WTC11 (cell line): ENCODE data around the gene CCBE1. TPM values are rescaled to one million over a fixed set of nuclear protein-coding genes. Genes with fewer than 3 reads are reported as not detected.

Experiments
- ATAC-seq: fragments of 200-7000 bp; cut with Tn5 transposase; 2 replicates; pipeline ENCODE4 v1.10.0; 2021; ENCODE audit warnings: mild to moderate bottlenecking, moderate library complexity
- CTCF ChIA-PET: fragments of 300-600 bp; sonication (Branson Sonifier 250); formaldehyde crosslinking; loops from one replicate; lab custom pipeline; 2021; ENCODE audit warnings: antibody characterized with exemption; lab: Charles Lee
- POLR2A ChIA-PET: fragments of 350-600 bp; sonication (Branson Sonifier 250); formaldehyde crosslinking; loops from one replicate; lab custom pipeline; 2021; ENCODE audit warnings: antibody characterized with exemption; lab: Charles Lee
- DNase-seq: peaks from one replicate; pipeline ENCODE4 v3.0.0; 2021; ENCODE audit warnings: low spot score
- H3K27ac Mint-ChIP-seq: 2 replicates; pipeline ENCODE4 v1.8.0; 2021; ENCODE audit warnings: mixed read lengths
- H3K27me3 Mint-ChIP-seq: 2 replicates; pipeline ENCODE4 v1.8.0; 2021; ENCODE audit warnings: low read depth, mild to moderate bottlenecking, moderate library complexity, mixed read lengths
- H3K36me3 Mint-ChIP-seq: 2 replicates; pipeline ENCODE4 v1.8.0; 2021; ENCODE audit warnings: mixed read lengths
- H3K4me1 Mint-ChIP-seq: 2 replicates; pipeline ENCODE4 v1.8.0; 2022; ENCODE audit warnings: mixed read lengths
- H3K4me3 Mint-ChIP-seq: 2 replicates; pipeline ENCODE4 v1.8.0; 2021; ENCODE audit warnings: mild to moderate bottlenecking, moderate library complexity, mixed read lengths
- H3K9me3 Mint-ChIP-seq: 2 replicates; pipeline ENCODE4 v1.8.0; 2021; ENCODE audit warnings: mixed read lengths
- AFF4 ChIP-seq: sonication (generic); formaldehyde crosslinking; IDR thresholded peaks from 2 replicates; pipeline ENCODE4 v1.8.1; 2023; ENCODE audit warnings: mild to moderate bottlenecking, missing genetic modification reagents, borderline replicate concordance
- ARID4B ChIP-seq: sonication (generic); formaldehyde crosslinking; IDR thresholded peaks from 2 replicates; pipeline ENCODE4 v1.8.0; 2023; ENCODE audit warnings: missing genetic modification reagents, mild to moderate bottlenecking, borderline replicate concordance
- ATF3 ChIP-seq: sonication (generic); formaldehyde crosslinking; conservative IDR thresholded peaks from 2 replicates; pipeline ENCODE4 v1.8.1; 2022; ENCODE audit warnings: mild to moderate bottlenecking, missing genetic modification reagents
- ERG ChIP-seq: fragments of 250-450 bp; sonication (Bioruptor Pico); IDR thresholded peaks from 2 replicates; pipeline ENCODE4 v1.8.0; 2021; ENCODE audit warnings: mild to moderate bottlenecking
- ETV6 ChIP-seq: sonication (generic); formaldehyde crosslinking; IDR thresholded peaks from 2 replicates; pipeline ENCODE4 v1.8.1; 2022; ENCODE audit warnings: mild to moderate bottlenecking, missing genetic modification reagents
- HMGXB4 ChIP-seq: sonication (generic); formaldehyde crosslinking; IDR thresholded peaks from 2 replicates; pipeline ENCODE4 v1.8.1; 2023; ENCODE audit warnings: mild to moderate bottlenecking, moderate library complexity, missing genetic modification reagents
- MXD4 ChIP-seq: fragments of 250-450 bp; sonication (Bioruptor Pico); IDR thresholded peaks from 2 replicates; pipeline ENCODE4 v1.8.0; 2021; ENCODE audit warnings: mild to moderate bottlenecking, moderate library complexity, borderline replicate concordance
- NFE2L1 ChIP-seq: sonication (generic); formaldehyde crosslinking; IDR thresholded peaks from 2 replicates; pipeline ENCODE4 v1.8.1; 2023; ENCODE audit warnings: missing genetic modification reagents
- TCF7 ChIP-seq: sonication (generic); formaldehyde crosslinking; IDR thresholded peaks from 2 replicates; pipeline ENCODE4 v1.8.0; 2022; ENCODE audit warnings: mild to moderate bottlenecking, low read depth, missing genetic modification reagents, moderate library complexity
- TEAD1 ChIP-seq: sonication (generic); formaldehyde crosslinking; IDR thresholded peaks from 2 replicates; pipeline ENCODE4 v1.8.0; 2022; ENCODE audit warnings: mild to moderate bottlenecking, missing genetic modification reagents
- ZNF263 ChIP-seq: sonication (generic); formaldehyde crosslinking; IDR thresholded peaks from 2 replicates; pipeline ENCODE4 v1.8.1; 2022; ENCODE audit warnings: low read depth, mild to moderate bottlenecking, moderate library complexity, missing genetic modification reagents
- ZNF512 ChIP-seq: sonication (generic); formaldehyde crosslinking; IDR thresholded peaks from 2 replicates; pipeline ENCODE4 v1.8.1; 2022; ENCODE audit warnings: missing genetic modification reagents, borderline replicate concordance
- total RNA-seq: library from RNA; stranded (reverse); gene quantifications from 3 replicates; pipeline ENCODE4 v1.2.3, GENCODE V29; 2021

The CCBE1 gene
- total RNA-seq, 1 experiment from 2014 or later, result 9.7 TPM

GRCh38 chr18:59388817-59389216 is 308.4 kb downstream of the CCBE1 start (continued):
- TF ChIP-seq ERG (CRISPR knock-in tag), result no peak
- no peak for TF ChIP-seq AFF4 (CRISPR knock-in tag)
- no peak for TF ChIP-seq TCF7 (CRISPR knock-in tag)
- no peak for TF ChIP-seq NFE2L1
- TF ChIP-seq ZNF512 (CRISPR knock-in tag), result no peak
- no peak for TF ChIP-seq MXD4 (CRISPR knock-in tag)
- no peak for TF ChIP-seq HMGXB4 (CRISPR knock-in tag)
- TF ChIP-seq TEAD1 (CRISPR knock-in tag), result no peak

GRCh38 chr18:59387687-59388565 is 309.3 kb downstream of the CCBE1 start:
- Mint-ChIP-seq H3K4me1 (peaks cover 29% of the 10 kb centered on the region), H3K27me3 (peaks cover 97% of the 10 kb centered on the region), H3K9me3 (no peaks in the 10 kb centered on the region), H3K27ac (no peak overlapping the region), H3K4me3 (no peak overlapping the region), H3K36me3 (no peaks in the 10 kb centered on the region)
- CTCF ChIA-PET, result interaction anchor here (0.7 to 2.6 kb wide), 4 partner anchors 14 to 435 kb away, joined by 3 to 28 read pairs (median 4); no protein-coding TSS in a partner anchor
- POLR2A ChIA-PET, result no interaction called here
- no peak for DNase-seq
- TF ChIP-seq ETV6 (no peak), ARID4B (CRISPR knock-in tag) (no peak), ATF3 (CRISPR knock-in tag) (no peak), ZNF263 (CRISPR knock-in tag) (no peak)
- no peak for ATAC-seq
